ENCODE measurements around the gene CNNM4.

DNA sequence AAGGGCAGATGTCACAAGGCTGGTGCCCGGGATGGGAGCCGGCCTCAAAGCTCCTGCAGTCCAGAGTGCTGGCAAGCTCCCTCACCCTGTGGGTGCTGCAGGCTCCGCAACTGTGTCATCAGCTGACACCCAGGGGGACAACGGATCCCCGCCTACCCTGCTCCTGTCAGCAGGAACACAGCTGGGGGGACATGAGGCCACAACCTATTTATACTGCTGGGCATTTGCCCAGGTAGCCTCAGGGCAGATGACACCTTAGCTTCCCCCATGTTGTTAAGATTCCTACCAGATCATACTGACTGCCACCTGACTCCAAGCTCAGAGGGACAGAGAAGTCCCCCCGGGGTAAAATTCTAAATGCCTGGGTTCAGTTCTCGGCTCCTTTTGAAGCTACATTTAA lies 81.9 kb downstream of the CNNM4 start:
- TF ChIP-seq, protein P1, sequence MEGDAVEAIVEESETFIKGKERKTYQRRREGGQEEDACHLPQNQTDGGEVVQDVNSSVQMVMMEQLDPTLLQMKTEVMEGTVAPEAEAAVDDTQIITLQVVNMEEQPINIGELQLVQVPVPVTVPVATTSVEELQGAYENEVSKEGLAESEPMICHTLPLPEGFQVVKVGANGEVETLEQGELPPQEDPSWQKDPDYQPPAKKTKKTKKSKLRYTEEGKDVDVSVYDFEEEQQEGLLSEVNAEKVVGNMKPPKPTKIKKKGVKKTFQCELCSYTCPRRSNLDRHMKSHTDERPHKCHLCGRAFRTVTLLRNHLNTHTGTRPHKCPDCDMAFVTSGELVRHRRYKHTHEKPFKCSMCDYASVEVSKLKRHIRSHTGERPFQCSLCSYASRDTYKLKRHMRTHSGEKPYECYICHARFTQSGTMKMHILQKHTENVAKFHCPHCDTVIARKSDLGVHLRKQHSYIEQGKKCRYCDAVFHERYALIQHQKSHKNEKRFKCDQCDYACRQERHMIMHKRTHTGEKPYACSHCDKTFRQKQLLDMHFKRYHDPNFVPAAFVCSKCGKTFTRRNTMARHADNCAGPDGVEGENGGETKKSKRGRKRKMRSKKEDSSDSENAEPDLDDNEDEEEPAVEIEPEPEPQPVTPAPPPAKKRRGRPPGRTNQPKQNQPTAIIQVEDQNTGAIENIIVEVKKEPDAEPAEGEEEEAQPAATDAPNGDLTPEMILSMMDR (IDR thresholded peaks at IDR 0.05), result no peak
- no peak for TF ChIP-seq POLR2A (IDR thresholded peaks at IDR 0.05)
